ENCODE data around the gene COG8.

The COG8 gene

DNA sequence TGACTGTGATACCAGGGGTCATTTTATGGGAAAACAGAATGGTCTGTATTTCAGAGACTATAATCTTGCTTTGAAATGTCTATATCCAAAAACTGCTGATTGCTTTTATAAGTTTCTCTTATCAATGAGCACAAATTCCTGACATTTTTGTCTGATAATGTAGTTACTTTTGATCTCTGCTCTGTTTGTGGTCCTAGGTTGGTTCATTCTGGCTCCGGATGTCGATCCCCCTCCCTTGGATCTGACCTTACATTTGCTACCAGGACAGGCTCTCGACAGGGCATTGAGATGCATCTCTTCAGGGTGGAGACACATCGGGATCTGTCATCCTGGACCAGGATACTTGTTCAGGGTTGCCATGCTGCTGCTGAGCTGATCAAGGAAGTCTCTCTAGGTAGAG, 55.5 kb downstream of the COG8 start:
- no peak for DNase-seq

DNA sequence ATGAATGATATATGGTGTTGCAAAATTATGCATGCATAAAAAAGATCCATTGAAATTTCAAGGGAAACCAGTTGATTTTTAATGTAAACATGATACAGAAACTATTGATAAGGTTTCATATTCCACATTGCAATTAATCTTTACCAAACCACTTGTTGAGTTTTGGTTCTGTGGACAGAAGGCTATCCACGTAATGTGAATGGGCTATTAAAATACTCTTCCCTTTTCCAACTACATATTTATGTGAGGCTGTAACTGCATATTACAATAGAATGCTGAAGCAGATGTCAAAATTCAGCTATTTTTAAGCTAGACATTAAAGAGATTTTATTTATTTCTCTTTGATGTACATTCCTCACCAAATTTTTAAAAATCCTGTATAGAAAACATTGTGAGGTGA, 62.0 kb downstream of the COG8 start:
- no peak for DNase-seq

Measured in cerebellar nuclear complex (tissue), 1 donor.